Stimulated activated CD4-positive, alpha-beta T cell treated with anti-CD3 and anti-CD28 coated beads, Interleukin-2, amount 100 ng/mL, for 24 hours (primary cell): ENCODE results near the gene LTBP4.

Experiments
- DNase-seq, 2 donors: peaks; one replicate each; pipeline ENCODE4 v3.0.0-alpha.2; 2020

The LTBP4 gene

GRCh38 chr19:40598121-40598917 is 2.9 kb upstream of the LTBP4 start:
- peak; percentile 88 to 89 for DNase-seq

GRCh38 chr19:40598918-40599307 is 2.3 kb upstream of the LTBP4 start:
- no peak for DNase-seq

- DNase-seq = peak in 1 of 2 donors; percentile 27
Observed at GRCh38 chr19:40599331-40599901, 1.8 kb upstream of the LTBP4 start.

- DNase-seq = no peak
Observed at GRCh38 chr19:40599902-40600569, 1.1 kb upstream of the LTBP4 start.

- DNase-seq = no peak
Observed at GRCh38 chr19:40600570-40601133, 517 bp upstream of the LTBP4 start.

GRCh38 chr19:40603071-40603388 is 1.9 kb downstream of the LTBP4 start:
- no peak for DNase-seq

- DNase-seq = peak; percentile 95 to 97
Observed at GRCh38 chr19:40603389-40604170, 2.4 kb downstream of the LTBP4 start.

GRCh38 chr19:40604171-40604646 is 3.0 kb downstream of the LTBP4 start:
- DNase-seq = no peak

GRCh38 chr19:40604647-40605215 is 3.6 kb downstream of the LTBP4 start:
- DNase-seq = no peak

- peak; percentile 76 to 80 for DNase-seq
Observed at GRCh38 chr19:40605216-40605971, 4.2 kb downstream of the LTBP4 start.

GRCh38 chr19:40607311-40608239 is 6.4 kb downstream of the LTBP4 start:
- DNase-seq = no peak

- DNase-seq = no peak
Observed at GRCh38 chr19:40608240-40608621, 7.1 kb downstream of the LTBP4 start.

- DNase-seq = no peak
Observed at GRCh38 chr19:40608957-40609356, 7.8 kb downstream of the LTBP4 start.

- DNase-seq = peak; percentile 95 to 96
Observed at GRCh38 chr19:40609561-40610395, 8.6 kb downstream of the LTBP4 start.

GRCh38 chr19:40610396-40611064 is 9.4 kb downstream of the LTBP4 start:
- peak; percentile 64 to 68 for DNase-seq

GRCh38 chr19:40611096-40611495 is 9.9 kb downstream of the LTBP4 start:
- no peak for DNase-seq

- DNase-seq = no peak
Observed at GRCh38 chr19:40611900-40612698, 10.9 kb downstream of the LTBP4 start.
